Subcutaneous abdominal adipose tissue (tissue), 5 donors: Measurements from ENCODE around the gene CPEB3.
"Not testable (repeated sequence)": the region's sequence is repeated elsewhere in the genome, so short reads cannot be mapped to it uniquely, and the experiment has no call there.

Source experiments
- H3K27ac ChIP-seq: one replicate; pipeline ENCODE4 v1.7.0; 2013; ENCODE audit warnings: low read depth, mild to moderate bottlenecking, inconsistent platforms, low read length, moderate library complexity
- H3K27me3 ChIP-seq, 5 donors: one replicate each; pipeline ENCODE4 v1.7.0; 2013; ENCODE audit warnings: low read length in 5 of 5, inconsistent platforms in 1 of 5; ENCODE audit not compliant: control insufficient read depth in 5 of 5, insufficient read depth in 4 of 5
- H3K36me3 ChIP-seq, 5 donors: one replicate each; pipeline ENCODE4 v1.7.0; 2013; ENCODE audit warnings: low read length in 5 of 5; ENCODE audit not compliant: control insufficient read depth in 5 of 5, insufficient read depth in 5 of 5
- H3K4me1 ChIP-seq, 5 donors: one replicate each; pipeline ENCODE4 v1.7.0; 2013; ENCODE audit warnings: low read length in 5 of 5, mild to moderate bottlenecking in 3 of 5, moderate library complexity in 1 of 5; ENCODE audit not compliant: control insufficient read depth in 5 of 5, insufficient read depth in 5 of 5
- H3K4me3 ChIP-seq, 5 donors: one replicate each; pipeline ENCODE4 v1.7.0; 2013; ENCODE audit warnings: low read length in 5 of 5, low read depth in 1 of 5
- H3K9ac ChIP-seq, 5 donors: one replicate each; pipeline ENCODE4 v1.7.0; 2013; ENCODE audit warnings: low read length in 5 of 5, mild to moderate bottlenecking in 4 of 5, moderate library complexity in 3 of 5
- H3K9me3 ChIP-seq, 5 donors: one replicate each; pipeline ENCODE4 v1.7.0; 2013; ENCODE audit warnings: low read length in 5 of 5; ENCODE audit not compliant: control insufficient read depth in 5 of 5
- donor health status: healthy.
- donor health status: healthy.
- donor health status: healthy.
- donor health status: healthy.
- donor health status: healthy.

The CPEB3 gene

DNA sequence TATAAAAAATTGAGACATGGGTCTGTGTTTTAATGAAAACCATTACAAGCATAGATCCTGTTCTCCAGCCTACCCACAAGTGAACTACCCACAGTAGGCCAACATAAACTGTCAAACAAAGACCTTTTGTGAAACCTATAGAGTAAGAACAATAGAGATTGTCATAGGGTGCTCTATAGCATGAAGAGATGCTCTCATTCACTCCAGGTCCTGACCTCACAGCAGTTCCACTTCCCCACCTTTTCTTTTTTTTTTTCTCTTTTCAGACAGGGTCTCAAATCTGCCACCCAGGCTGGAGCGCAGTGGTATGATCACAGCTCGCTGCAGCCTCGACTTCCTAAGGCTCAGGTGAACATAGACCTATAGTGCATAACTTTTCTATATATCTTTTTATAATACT is 72.3 kb downstream of the CPEB3 start:
- Histone ChIP-seq H3K27ac (no peak overlapping the region), H3K9me3 (no peaks in the 10 kb centered on the region), H3K4me1 (no peaks in the 10 kb centered on the region), H3K36me3 (peaks cover 0 to 6% (median 4%) of the 10 kb centered on the region in 5 donors), H3K4me3 (no peak overlapping the region), H3K27me3 (no peaks in the 10 kb centered on the region), H3K9ac (no peak overlapping the region)

DNA sequence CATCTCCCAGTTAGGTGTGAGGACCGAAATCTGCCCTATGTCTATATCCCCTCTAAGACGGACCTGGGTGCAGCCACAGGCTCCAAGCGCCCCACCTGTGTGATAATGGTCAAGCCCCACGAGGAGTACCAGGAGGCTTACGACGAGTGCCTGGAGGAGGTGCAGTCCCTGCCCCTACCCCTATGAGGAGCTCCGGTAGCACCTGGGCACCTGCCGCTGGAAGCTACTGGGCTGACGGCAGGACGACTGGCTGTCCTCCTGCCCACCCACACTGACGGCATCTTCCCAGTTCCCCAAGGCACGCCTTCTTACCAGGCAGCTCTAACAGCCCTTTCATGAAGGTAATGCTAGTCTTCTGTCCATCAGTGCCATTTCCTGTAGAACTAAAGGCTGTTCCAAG is 74.3 kb downstream of the CPEB3 start:
- H3K36me3 ChIP-seq, H3K27ac ChIP-seq, H3K27me3 ChIP-seq, H3K4me3 ChIP-seq, H3K4me1 ChIP-seq, H3K9me3 ChIP-seq, H3K9ac ChIP-seq: not testable (repeated sequence)

DNA sequence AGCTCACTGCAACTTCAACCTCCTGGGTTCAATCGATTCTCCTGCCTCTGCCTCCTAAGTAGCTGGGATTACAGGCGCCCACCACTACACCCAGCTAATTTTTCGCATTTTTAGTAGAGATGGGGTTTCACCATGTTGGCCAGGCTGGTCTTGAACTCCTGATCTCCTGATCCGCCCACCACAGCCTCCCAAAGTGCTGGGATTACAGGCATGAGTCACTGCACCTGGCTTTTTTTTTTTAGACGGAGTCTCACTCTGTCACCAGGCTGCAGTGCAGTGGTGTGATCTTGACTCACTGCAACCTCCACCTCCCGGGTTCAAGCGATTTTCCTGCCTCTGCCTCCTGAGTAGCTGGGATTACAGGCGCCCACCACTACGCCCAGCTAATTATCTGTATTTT is 75.7 kb downstream of the CPEB3 start:
- not testable (repeated sequence) for H3K27me3 ChIP-seq, H3K4me3 ChIP-seq, H3K36me3 ChIP-seq, H3K9me3 ChIP-seq, H3K9ac ChIP-seq, H3K4me1 ChIP-seq, H3K27ac ChIP-seq

DNA sequence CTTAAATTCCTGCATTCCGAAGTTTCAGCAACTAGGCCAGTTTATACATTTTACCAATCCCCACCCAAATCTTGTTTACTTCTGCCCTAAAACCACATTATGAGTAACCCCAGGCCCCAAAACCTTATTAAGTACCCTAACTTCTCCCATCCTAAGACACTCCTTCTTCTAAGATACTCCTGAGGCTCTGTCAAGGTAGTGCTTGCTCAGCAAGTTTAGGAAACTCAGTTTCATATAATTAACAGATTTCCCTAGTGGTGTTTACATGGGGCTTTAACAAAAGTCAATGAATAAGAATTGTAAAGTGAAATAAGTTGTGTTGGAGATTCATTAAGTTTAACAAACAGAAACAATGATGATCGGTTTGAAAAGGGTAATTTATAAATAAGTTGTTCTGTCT is 77.8 kb downstream of the CPEB3 start:
- H3K27ac ChIP-seq, result no peak overlapping the region
- no peak overlapping the region for H3K9ac ChIP-seq
- H3K4me1 ChIP-seq, result peaks cover 0 to 8% (median 6%) of the 10 kb centered on the region in 5 donors
- no peaks in the 10 kb centered on the region for H3K27me3 ChIP-seq
- H3K36me3 ChIP-seq, result peaks cover 0 to 6% (median 0%) of the 10 kb centered on the region in 5 donors
- no peaks in the 10 kb centered on the region for H3K9me3 ChIP-seq
- no peak overlapping the region for H3K4me3 ChIP-seq

DNA sequence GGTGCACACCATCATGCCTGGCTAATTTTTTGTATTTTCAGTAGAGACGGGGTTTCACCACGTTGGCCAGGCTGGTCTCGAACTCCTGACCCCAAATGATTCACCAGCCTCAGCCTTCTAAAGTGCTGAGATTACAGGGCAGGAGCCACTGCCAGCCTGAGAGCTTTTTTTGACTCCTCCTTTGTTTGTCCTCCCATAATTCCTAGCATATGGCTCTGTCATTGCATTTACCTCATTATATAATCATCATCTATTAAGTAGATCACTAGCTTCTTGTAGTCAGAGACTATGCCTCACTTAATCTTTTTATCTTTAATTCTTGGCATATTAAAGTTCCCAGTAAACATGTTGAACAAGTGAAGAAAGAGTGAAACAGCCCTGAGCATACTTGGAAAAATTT is 82.1 kb downstream of the CPEB3 start:
- no peak overlapping the region for H3K4me3 ChIP-seq
- H3K36me3 ChIP-seq, result no peaks in the 10 kb centered on the region
- no peak overlapping the region for H3K9ac ChIP-seq
- H3K4me1 ChIP-seq, result peaks cover 2 to 12% (median 10%) of the 10 kb centered on the region in 5 donors
- no peak overlapping the region for H3K27ac ChIP-seq
- no peaks in the 10 kb centered on the region for H3K27me3 ChIP-seq
- no peaks in the 10 kb centered on the region for H3K9me3 ChIP-seq

DNA sequence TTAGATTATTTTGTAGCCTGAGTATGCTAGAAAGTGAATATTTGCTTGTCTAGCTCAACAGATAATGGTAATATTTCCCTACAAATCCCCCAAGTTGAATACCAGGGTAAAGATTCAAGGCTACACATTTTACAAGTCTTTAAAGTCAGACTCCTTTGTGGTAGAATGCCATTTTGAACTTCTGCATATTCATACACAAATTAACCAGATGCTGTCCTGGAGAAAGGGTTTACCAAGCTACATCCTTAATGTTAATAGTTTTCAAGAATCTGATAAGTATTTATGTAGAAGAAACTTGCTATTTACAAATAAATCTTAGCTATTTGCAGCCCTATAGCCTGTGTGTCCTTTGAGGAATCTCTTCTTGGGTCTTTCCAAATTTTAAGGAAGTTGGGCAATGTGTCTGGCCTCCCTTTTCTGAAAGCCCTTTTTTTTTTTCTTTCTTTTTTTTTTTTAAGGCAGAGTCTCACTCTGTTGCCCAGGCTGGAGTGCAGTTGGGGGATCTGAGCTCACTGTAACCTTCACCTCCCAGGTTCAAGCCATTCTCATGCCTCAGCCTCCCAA is 82.6 kb downstream of the CPEB3 start:
- H3K9ac ChIP-seq, result no peak overlapping the region
- H3K4me3 ChIP-seq, result no peak overlapping the region

DNA sequence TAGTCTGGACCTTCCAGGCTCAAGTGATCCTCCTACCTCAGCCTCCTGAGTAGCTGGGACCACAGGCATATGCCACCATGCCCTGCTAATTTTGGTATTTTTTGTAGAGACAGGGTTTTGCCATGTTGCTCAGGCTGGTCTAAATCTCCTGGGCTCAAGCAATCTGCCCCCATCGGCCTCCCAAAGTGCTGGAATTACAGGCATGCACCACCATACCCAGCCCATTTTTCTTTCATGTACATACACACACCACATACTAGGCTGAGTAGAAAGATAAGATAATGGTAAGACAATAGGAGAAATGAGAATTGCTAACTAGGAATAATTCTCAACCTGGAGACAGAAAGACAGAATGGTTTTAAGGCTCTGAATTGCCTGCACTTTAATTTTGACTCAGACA is 83.8 kb downstream of the CPEB3 start:
- Histone ChIP-seq H3K4me1 (peaks cover 2 to 12% (median 10%) of the 10 kb centered on the region in 5 donors), H3K36me3 (no peaks in the 10 kb centered on the region), H3K27ac (no peak overlapping the region), H3K9ac (no peak overlapping the region), H3K9me3 (no peaks in the 10 kb centered on the region), H3K27me3 (no peaks in the 10 kb centered on the region), H3K4me3 (no peak overlapping the region)

More for the DNA sequence above, 82.6 kb downstream of the CPEB3 start:
- no peak overlapping the region for H3K27ac ChIP-seq
- H3K27me3 ChIP-seq, result no peaks in the 10 kb centered on the region
- no peaks in the 10 kb centered on the region for H3K36me3 ChIP-seq
- no peaks in the 10 kb centered on the region for H3K9me3 ChIP-seq
- peaks cover 2 to 12% (median 10%) of the 10 kb centered on the region in 5 donors for H3K4me1 ChIP-seq

DNA sequence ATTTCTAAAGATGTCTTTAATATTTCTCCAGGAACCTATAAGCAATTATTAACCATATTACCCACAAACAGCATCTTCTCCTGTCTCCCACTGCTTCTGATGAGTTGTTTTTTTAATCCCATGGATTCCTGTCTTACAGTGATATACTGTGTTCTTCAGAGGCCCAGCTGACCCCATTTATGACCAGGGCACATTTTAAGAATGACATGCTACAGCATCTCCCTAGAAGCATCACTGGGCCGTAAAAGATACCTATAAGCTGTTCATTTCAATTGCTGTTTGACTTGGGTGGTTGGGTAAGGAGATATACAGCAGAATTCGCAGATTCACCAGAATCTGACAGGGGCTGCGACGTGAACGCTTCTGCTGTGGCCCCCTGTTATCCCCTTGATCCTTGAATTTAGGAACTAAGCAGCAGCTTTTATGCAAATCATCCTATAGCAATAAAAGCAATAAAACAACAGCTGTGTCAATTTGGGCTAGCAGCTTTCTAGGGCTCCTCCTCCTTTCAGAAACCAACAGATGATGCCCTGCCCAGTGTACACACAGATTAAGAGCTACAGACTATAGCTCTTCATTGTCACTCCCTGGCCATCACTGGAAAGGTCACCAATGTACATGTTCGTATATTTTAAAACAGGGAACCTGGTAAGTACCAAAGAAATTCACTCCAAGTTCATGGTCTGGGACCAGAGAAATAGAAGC is 86.8 kb downstream of the CPEB3 start:
- H3K36me3 ChIP-seq, result no peaks in the 10 kb centered on the region
- H3K4me3 ChIP-seq, result no peak overlapping the region
- no peak overlapping the region for H3K27ac ChIP-seq
- H3K27me3 ChIP-seq, result no peaks in the 10 kb centered on the region
- H3K4me1 ChIP-seq, result peaks cover 2 to 12% (median 10%) of the 10 kb centered on the region in 5 donors
- H3K9ac ChIP-seq, result no peak overlapping the region
- H3K9me3 ChIP-seq, result no peaks in the 10 kb centered on the region

DNA sequence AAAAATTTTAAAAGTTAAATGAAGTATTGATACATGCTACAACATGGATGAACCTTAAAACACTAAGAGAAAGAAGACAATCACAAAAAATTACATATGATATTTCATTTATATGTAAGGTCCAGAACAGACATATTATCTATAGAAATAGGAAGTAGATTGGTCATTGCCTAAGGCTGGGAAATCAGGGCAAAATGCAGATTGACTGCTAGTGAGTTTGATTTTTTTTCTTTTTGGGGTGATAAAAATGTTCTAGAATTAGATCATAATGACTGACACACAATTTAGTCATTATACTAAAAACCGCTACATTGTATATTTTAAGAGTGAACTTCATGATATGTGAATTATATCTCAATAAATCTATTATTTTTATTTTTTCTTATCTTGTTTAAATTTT is 88.3 kb downstream of the CPEB3 start:
- peaks cover 0 to under 1% (median 0%) of the 10 kb centered on the region in 5 donors for H3K4me1 ChIP-seq
- H3K4me3 ChIP-seq, result no peak overlapping the region
- no peaks in the 10 kb centered on the region for H3K9me3 ChIP-seq
- H3K27me3 ChIP-seq, result no peaks in the 10 kb centered on the region
- no peaks in the 10 kb centered on the region for H3K36me3 ChIP-seq
- no peak overlapping the region for H3K27ac ChIP-seq
- H3K9ac ChIP-seq, result no peak overlapping the region

DNA sequence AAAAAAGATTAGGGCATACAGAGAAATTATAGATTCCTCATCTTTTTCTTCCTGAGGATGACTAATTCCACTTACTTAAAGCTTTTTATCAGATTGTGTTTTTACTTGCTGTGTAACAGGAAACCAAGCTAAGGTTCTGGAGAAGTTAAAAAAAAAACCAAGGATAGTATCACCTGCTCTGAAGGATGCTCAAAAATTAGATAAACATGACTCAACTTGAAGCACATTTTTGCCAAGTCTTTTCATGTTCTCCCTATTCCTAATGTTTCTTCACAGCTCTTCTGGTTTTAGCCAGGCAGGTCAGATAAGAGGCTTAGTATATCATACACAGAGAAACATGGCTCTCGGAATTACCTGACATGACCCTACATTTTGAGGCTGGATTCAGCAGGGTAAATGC is 90.3 kb downstream of the CPEB3 start:
- H3K4me3 ChIP-seq, result no peak overlapping the region
- no peaks in the 10 kb centered on the region for H3K9me3 ChIP-seq
- H3K27me3 ChIP-seq, result no peaks in the 10 kb centered on the region
- H3K9ac ChIP-seq, result no peak overlapping the region
- no peak overlapping the region for H3K27ac ChIP-seq
- H3K4me1 ChIP-seq, result no peaks in the 10 kb centered on the region
- H3K36me3 ChIP-seq, result no peaks in the 10 kb centered on the region
